Stimulated activated CD8-positive, alpha-beta memory T cell treated with anti-CD3 and anti-CD28 coated beads, Interleukin-12 subunit alpha, Interleukin-12 subunit beta, amount 100 ng/mL, for 24 hours (primary cell): ENCODE measurements around the gene FITM1.

Experiments
- DNase-seq: peaks from one replicate; pipeline ENCODE4 v3.0.0-alpha.2; 2020; ENCODE audit errors: extremely low read depth

The FITM1 gene

GRCh38 chr14:24130380-24130716, at the start of gene FITM1:
Gene FITM1, plus strand, starts transcription at chr14:24130659. Its CDS starts 905 bp downstream, at chr14:24131564.
- DNase-seq: no peak

- peak; percentile 23 for DNase-seq
Measured at GRCh38 chr14:24080888-24081738, 49.3 kb upstream of the FITM1 start.

- DNase-seq: no peak
Measured at GRCh38 chr14:24081739-24082211, 48.7 kb upstream of the FITM1 start.

- DNase-seq: no peak
Measured at GRCh38 chr14:24082411-24083080, 47.9 kb upstream of the FITM1 start.

GRCh38 chr14:24083462-24083861, 47.0 kb upstream of the FITM1 start:
- no peak for DNase-seq

- no peak for DNase-seq
Measured at GRCh38 chr14:24084440-24084839, 46.0 kb upstream of the FITM1 start.

- no peak for DNase-seq
Measured at GRCh38 chr14:24085215-24085614, 45.2 kb upstream of the FITM1 start.

GRCh38 chr14:24086193-24086955, 44.1 kb upstream of the FITM1 start:
- DNase-seq: no peak

GRCh38 chr14:24087004-24087403, 43.5 kb upstream of the FITM1 start:
- DNase-seq: no peak

GRCh38 chr14:24088095-24088494, 42.4 kb upstream of the FITM1 start:
- no peak for DNase-seq

- no peak for DNase-seq
Measured at GRCh38 chr14:24089890-24090289, 40.6 kb upstream of the FITM1 start.

GRCh38 chr14:24092110-24092504, 38.4 kb upstream of the FITM1 start:
- DNase-seq: no peak

- no peak for DNase-seq
Measured at GRCh38 chr14:24092505-24093206, 37.8 kb upstream of the FITM1 start.

- DNase-seq: no peak
Measured at GRCh38 chr14:24093207-24093900, 37.1 kb upstream of the FITM1 start.

- DNase-seq: peak; percentile 65
Measured at GRCh38 chr14:24093901-24094840, 36.3 kb upstream of the FITM1 start, which contains the start of gene PCK2. Gene PCK2, plus strand, starts transcription at chr14:24094311. Its CDS starts 95 bp downstream, at chr14:24094406.

- no peak for DNase-seq
Measured at GRCh38 chr14:24094841-24095270, 35.6 kb upstream of the FITM1 start.

GRCh38 chr14:24095271-24096068, 35.0 kb upstream of the FITM1 start:
- peak; percentile 27 for DNase-seq

GRCh38 chr14:24096545-24097181, 33.8 kb upstream of the FITM1 start:
- no peak for DNase-seq
